HFF-Myc (cell line): Measurements from ENCODE around the gene NUDT15.

Experiments
- DNase-seq: peaks from one replicate; pipeline ENCODE4 v3.0.0-alpha.2; 2011; ENCODE audit warnings: low read depth; ENCODE audit errors: extremely low read depth
- H3K4me3 ChIP-seq: replicated peaks from 2 replicates; pipeline ENCODE4 v1.5.1; 2011; ENCODE audit warnings: low read depth, mild to moderate bottlenecking, control low read depth, low read length
- CTCF ChIP-seq: IDR thresholded peaks from 2 replicates; pipeline ENCODE4 v1.5.1; 2012; ENCODE audit warnings: mild to moderate bottlenecking, low read depth, low read length, control low read depth; ENCODE audit errors: missing control alignments

The NUDT15 gene

GRCh38 chr13:48096670-48097069, 59.1 kb downstream of the NUDT15 start:
- DNase-seq = no peak
- H3K4me3 ChIP-seq = no peak overlapping the region
- no peak for TF ChIP-seq CTCF
